Measurements from ENCODE around the gene CSF1.

Gene CSF1

DNA sequence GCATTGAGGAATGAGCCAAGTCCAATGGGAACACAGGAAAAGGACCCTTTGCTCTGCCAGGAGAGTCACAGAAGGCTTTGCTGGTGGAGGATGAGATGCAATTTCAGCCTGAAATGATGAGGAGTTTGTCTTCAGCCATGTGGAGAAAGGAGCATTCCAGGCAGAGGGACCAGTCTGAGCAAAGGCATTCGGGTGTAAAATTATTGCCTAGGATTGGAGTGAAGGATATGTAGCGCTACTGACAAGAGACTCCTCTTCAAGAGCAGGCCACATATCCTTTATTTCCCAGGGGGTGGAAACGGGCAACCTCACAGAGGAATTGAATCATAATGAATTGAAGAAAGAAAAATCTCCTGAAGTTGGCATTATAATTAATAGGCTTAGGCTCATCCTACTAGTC lies 1.1 kb upstream of the CSF1 start:
- Histone ChIP-seq H4K20me1 (no peaks in the 10 kb centered on the region), H3K4me3 (no peak overlapping the region), H3K27ac (no peak overlapping the region), H3K36me3 (no peaks in the 10 kb centered on the region), H3K9ac (no peak overlapping the region), H3K27me3 (peaks cover 47% of the 10 kb centered on the region), H3K9me3 (no peaks in the 10 kb centered on the region), H3K4me1 (peaks cover 51% of the 10 kb centered on the region), H3K4me2 (peak overlapping the region; percentile 97; the same call in 1 of the 2 replicates)
- no peak for TF ChIP-seq Cebpa-rat (IDR thresholded peaks at IDR 0.05)

DNA sequence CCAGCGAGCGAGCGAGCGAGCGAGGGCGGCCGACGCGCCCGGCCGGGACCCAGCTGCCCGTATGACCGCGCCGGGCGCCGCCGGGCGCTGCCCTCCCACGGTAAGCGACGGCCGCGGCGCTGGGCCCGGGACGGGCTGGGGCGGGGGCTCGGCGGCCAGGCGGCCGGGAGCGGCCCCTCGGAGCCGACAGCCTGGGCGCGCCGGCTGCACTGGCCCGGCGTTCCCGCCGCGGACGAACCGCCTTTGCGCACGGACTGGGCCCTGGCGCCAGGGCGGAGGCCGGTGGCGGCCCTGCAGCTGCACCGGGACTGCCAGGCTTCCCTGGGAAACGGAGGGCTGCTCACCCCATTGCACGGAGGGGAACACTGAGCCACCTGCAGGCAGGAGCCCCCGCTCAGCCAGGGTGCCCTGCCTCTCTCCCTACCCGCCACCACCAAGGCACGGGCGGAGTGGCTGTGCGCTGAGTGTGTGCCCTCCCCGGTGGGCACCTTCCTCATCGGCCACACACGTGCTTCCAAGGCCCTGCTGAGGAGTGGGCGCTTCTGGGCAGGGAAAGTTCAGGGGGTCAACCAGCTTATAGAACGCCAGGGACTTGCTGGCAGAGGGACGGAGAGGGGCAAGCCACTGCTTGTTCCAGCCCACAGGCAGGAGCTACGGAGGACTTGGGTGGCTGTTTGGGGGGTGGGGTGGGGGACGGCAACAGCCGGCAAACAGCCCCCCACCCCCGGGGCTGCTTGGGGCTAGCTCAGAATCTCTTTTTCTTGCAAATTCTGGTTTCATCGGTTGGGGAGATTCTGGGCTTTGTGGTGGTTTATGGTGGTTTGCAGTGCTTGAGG lies 532 bp downstream of the CSF1 start:
- no peaks in the 10 kb centered on the region for H4K20me1 ChIP-seq
- no peak for TF ChIP-seq Cebpa-rat (IDR thresholded peaks at IDR 0.05)
- peaks cover 43% of the 10 kb centered on the region for H3K4me1 ChIP-seq
- H3K36me3 ChIP-seq, result no peaks in the 10 kb centered on the region
- peak overlapping the region; percentile 68 for H3K27ac ChIP-seq
- H3K9me3 ChIP-seq, result no peaks in the 10 kb centered on the region
- peak overlapping the region; percentile 79 for H3K9ac ChIP-seq
- H3K27me3 ChIP-seq, result peaks cover 47% of the 10 kb centered on the region
- peak overlapping the region; percentile 97 for H3K4me2 ChIP-seq
- H3K4me3 ChIP-seq, result peak overlapping the region; percentile 81

DNA sequence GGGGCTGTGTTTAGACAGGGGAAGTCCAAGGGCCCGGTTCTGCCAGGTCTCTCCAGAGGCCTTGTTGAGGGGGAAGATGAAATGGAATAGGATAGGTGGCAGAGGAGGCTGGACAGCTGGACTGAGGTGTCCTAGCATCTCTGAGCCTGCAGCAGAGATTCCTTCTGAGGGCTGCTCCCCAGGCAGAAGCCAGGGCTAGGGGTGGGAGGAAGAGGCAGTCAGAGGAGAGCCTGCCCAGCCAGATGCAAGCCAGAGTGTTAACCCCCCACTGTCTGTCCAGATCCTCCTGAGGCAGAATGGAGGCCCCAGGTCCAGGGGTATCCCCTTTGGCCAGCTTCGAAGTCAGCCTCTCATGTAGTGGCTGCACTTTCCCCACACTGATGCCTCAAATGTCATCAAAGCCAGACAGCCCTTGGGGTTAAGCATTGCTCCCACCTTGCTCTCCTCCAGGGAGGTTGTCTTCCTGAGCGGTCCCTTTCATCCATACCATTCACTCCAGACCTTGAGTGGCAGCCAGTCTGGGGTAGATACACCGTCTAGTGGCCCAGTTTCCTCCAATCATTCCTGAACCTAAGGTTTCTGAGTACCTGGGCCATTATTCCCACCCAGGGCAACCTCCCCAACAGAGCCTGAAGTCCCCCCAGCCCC lies 1.7 kb downstream of the CSF1 start:
- no peak overlapping the region for H3K4me3 ChIP-seq
- H3K4me1 ChIP-seq, result peaks cover 31% of the 10 kb centered on the region
- H3K36me3 ChIP-seq, result no peaks in the 10 kb centered on the region
- no peak overlapping the region for H3K9ac ChIP-seq
- no peak overlapping the region for H3K4me2 ChIP-seq
- TF ChIP-seq Cebpa-rat (IDR thresholded peaks at IDR 0.05), result no peak
- no peak overlapping the region for H3K27ac ChIP-seq
- H3K9me3 ChIP-seq, result no peaks in the 10 kb centered on the region
- H4K20me1 ChIP-seq, result no peaks in the 10 kb centered on the region
- peaks cover 47% of the 10 kb centered on the region for H3K27me3 ChIP-seq

DNA sequence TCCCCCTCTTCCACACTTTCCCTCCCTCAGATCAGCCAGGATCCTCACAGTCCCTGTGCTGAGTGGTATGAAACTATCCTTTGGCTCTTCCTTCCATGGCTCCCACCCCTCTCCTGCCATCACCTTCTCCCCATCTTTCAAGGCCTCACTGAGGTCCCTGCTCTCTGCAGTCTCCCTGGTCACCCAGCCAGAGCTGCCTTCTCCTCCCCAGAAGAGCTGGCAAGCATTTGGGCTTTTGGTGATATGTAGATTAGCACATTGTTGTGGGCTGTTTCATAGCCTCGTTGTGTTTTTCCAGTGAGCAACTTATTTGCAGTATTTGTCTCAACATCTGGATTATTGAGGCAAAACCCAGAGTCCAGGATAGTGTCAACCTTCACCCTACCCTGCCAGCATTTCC lies 2.2 kb downstream of the CSF1 start:
- peaks cover 47% of the 10 kb centered on the region for H3K27me3 ChIP-seq
- H3K27ac ChIP-seq, result no peak overlapping the region
- no peak overlapping the region for H3K4me3 ChIP-seq
- no peak overlapping the region for H3K4me2 ChIP-seq
- H3K9ac ChIP-seq, result no peak overlapping the region
- H3K36me3 ChIP-seq, result no peaks in the 10 kb centered on the region
- no peak for TF ChIP-seq Cebpa-rat (IDR thresholded peaks at IDR 0.05)
- H4K20me1 ChIP-seq, result no peaks in the 10 kb centered on the region
- no peaks in the 10 kb centered on the region for H3K9me3 ChIP-seq
- peaks cover 26% of the 10 kb centered on the region for H3K4me1 ChIP-seq

DNA sequence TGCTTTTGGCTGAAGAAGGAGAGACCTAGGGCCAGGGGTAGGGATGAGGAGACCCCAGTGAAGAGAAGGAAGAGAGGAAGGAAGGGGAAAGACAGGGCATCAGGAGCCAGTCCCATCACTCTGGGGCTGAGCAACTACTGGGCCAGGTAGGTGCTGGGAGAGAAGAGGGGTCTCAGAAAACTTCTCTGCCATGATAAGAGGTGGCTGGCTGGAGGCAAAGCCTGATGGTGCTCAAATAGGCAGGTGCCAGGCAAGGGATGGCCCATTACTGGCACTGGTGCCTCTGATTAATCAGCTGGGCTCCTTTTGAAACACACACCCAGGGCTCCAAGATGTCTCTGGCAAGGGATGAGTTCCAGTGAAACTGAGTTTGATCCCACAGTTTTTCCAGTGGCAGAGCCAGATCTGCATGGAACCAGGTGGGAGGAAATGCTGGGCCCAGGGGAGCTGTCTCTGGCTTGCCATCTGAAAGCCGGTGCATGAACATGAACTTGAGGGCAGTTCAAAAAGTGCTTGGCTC lies 2.8 kb downstream of the CSF1 start:
- Histone ChIP-seq H3K4me3 (no peak overlapping the region), H3K27ac (no peak overlapping the region), H4K20me1 (no peaks in the 10 kb centered on the region), H3K4me1 (peaks cover 21% of the 10 kb centered on the region), H3K9ac (no peak overlapping the region), H3K9me3 (no peaks in the 10 kb centered on the region), H3K36me3 (no peaks in the 10 kb centered on the region), H3K4me2 (no peak overlapping the region), H3K27me3 (peaks cover 47% of the 10 kb centered on the region)
- TF ChIP-seq Cebpa-rat (IDR thresholded peaks at IDR 0.05), result no peak

DNA sequence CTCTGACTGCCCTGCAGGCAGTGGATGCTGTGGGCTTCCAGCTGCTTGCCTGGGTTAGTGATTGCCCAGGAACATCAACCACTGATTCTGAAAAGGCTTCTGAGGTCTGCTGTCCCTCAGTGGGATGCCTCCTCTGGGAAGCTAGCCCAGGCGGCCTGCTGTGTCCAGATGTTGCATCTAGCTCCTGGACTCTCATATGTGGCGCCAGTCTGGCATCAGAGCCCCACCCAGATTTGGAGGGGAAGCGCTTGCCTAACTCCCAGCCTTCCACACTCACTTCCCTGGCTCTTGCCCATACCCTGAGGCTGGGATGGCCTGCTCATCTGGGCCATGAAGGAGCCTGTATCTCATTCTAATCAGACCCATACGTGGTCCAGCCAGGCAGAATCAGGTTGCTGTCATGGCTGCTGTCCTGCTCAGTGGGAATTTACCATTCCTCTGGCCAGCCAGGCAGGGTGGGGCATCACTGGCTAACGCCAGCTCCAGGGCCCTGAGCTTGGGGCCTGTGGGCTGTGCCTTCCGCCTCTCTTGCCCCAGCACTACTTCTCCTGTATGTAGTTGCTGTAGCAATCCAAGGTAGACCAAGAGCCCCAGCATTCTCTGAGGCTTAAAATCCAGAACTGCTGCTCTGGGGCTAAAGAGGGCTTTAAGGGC lies 4.1 kb downstream of the CSF1 start:
- H3K27ac ChIP-seq, result no peak overlapping the region
- peaks cover 15% of the 10 kb centered on the region for H3K4me1 ChIP-seq
- no peak overlapping the region for H3K9ac ChIP-seq
- no peak overlapping the region for H3K4me2 ChIP-seq
- TF ChIP-seq Cebpa-rat (IDR thresholded peaks at IDR 0.05), result no peak
- H4K20me1 ChIP-seq, result no peaks in the 10 kb centered on the region
- H3K4me3 ChIP-seq, result no peak overlapping the region
- no peaks in the 10 kb centered on the region for H3K36me3 ChIP-seq
- no peaks in the 10 kb centered on the region for H3K9me3 ChIP-seq
- peaks cover 38% of the 10 kb centered on the region for H3K27me3 ChIP-seq

DNA sequence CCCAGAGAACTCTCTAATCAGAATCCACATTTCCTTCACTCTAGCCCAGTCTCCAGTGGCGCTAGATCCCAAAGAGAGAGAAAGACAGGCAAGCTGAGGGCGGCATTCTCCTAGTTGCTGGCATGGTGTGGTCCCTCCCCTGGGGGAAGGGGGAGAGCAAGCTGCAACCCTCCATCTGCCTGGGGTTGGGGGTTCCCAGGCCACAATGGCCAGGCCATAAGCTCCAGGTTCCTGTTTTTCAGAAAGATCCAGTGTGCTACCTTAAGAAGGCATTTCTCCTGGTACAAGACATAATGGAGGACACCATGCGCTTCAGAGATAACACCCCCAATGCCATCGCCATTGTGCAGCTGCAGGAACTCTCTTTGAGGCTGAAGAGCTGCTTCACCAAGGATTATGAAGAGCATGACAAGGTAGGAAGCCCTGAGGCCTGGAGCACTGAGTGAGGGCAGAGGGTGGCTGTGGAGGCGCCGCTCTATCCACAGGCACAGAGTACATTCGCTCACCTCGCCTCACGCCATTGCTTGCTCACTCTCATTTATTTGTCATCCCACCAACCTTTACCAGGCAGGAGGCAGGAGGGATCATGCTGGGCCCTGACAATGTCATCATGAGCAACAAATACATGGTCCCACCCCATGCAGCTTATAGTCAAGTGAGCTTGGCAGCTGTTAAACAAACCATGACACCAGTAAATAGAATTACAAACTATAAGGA lies 6.6 kb downstream of the CSF1 start:
- H3K36me3 ChIP-seq, result no peaks in the 10 kb centered on the region

DNA sequence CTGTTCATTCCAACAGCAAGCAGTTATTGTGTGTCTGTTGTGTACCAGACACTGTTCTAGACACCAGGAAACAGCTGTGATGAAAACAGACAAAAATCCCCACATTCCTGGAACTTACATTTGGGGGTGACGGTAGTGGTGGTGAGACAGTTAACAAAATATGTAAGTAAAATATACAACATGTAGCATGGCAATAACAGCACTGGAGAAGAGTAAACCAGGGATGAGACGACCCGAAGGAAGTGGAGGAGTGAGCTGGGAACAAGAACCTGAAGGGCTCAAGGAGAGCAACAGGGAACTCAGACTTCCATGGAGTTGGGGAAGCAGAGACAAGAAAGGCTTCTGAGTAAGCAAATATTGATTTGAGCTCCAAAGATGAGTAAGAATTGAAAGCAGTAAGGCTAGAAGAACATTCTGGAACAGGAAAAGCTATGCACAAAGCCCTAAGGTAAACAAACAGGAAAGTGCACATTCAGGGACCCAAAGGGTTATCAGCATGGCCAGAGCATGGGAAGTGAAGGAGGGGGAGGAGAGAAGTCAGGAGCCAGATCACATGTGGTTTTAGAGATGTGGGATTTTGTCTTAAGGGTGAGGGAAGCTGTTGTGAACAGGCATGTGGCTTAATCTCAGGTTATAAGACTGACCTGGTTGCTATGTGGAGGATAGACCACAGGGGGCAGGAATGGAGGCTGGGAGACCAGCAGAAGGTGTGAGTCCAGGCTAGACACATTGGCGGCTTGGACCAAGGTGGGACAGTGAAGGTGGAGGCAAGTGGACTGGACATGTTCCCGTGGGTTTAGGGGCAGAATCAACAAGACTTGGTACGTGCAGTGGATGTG lies 7.3 kb downstream of the CSF1 start:
- H3K4me2 ChIP-seq, result no peak overlapping the region
- no peak overlapping the region for H3K27ac ChIP-seq
- no peak overlapping the region for H3K9ac ChIP-seq
- no peaks in the 10 kb centered on the region for H4K20me1 ChIP-seq
- no peaks in the 10 kb centered on the region for H3K36me3 ChIP-seq
- TF ChIP-seq Cebpa-rat (IDR thresholded peaks at IDR 0.05), result no peak
- no peak overlapping the region for H3K4me3 ChIP-seq
- H3K9me3 ChIP-seq, result no peaks in the 10 kb centered on the region
- peaks cover 7% of the 10 kb centered on the region; the same call in 1 of the 2 replicates for H3K27me3 ChIP-seq
- H3K4me1 ChIP-seq, result no peaks in the 10 kb centered on the region

More for the DNA sequence above, 6.6 kb downstream of the CSF1 start:
- Histone ChIP-seq H3K9ac (no peak overlapping the region), H3K4me2 (no peak overlapping the region), H4K20me1 (no peaks in the 10 kb centered on the region), H3K27ac (no peak overlapping the region), H3K4me3 (no peak overlapping the region), H3K9me3 (no peaks in the 10 kb centered on the region), H3K4me1 (no peaks in the 10 kb centered on the region), H3K27me3 (peaks cover 14% of the 10 kb centered on the region)
- no peak for TF ChIP-seq Cebpa-rat (IDR thresholded peaks at IDR 0.05)

DNA sequence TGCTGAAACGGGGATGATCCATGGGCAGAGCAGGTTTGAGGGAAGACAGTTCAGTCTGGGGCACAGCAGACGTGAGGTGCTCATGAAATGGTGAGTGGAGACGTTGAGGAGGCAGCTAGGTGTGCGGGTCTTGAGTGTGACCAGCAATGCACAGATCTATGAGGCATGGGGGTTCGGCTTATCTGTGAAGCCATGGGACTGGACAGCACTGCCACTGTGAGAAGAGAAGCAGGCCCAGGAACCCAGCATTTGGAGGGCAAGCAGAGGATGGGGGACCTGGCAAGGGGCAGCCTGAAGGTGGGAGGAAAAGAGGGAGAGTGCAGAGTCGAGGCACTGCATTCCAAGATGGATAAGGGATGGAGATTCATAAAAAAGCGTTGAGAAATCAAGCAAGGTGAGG lies 8.0 kb downstream of the CSF1 start:
- Histone ChIP-seq H3K4me1 (no peaks in the 10 kb centered on the region), H3K36me3 (no peaks in the 10 kb centered on the region), H3K4me3 (no peak overlapping the region), H3K4me2 (no peak overlapping the region), H3K27me3 (no peaks in the 10 kb centered on the region), H3K9ac (no peak overlapping the region), H4K20me1 (no peaks in the 10 kb centered on the region), H3K9me3 (no peaks in the 10 kb centered on the region), H3K27ac (no peak overlapping the region)
- TF ChIP-seq Cebpa-rat (IDR thresholded peaks at IDR 0.05), result no peak
